H1 (cell line): ENCODE results near the gene GHRH. TPM values are rescaled to one million over a fixed set of nuclear protein-coding genes. Genes with fewer than 3 reads are reported as not detected.

Source experiments
- CTCF ChIA-PET: fragments of 300-600 bp; sonication (Branson Sonifier 250); formaldehyde crosslinking; loops from one replicate; lab custom pipeline; 2021; ENCODE audit not compliant: partially characterized antibody; lab: Charles Lee
- POLR2A ChIA-PET: fragments of 300-600 bp; sonication (Branson Sonifier 250); formaldehyde crosslinking; loops from one replicate; lab custom pipeline; 2021; ENCODE audit warnings: inconsistent platforms; ENCODE audit not compliant: partially characterized antibody; lab: Charles Lee
- DNase-seq, 2 experiments: peaks; one replicate each; pipeline versions ENCODE4 v3.0.0 to v3.0.0-alpha.2; 2010 to 2022; ENCODE audit warnings: low spot score in 2 of 2, low read depth in 1 of 2, mixed read lengths in 1 of 2
- FAIRE-seq: peaks from 2 replicates; lab custom pipeline; 2011; peaks lifted over from hg19 to GRCh38; lab: Jason Lieb, UNC
- H2AFZ ChIP-seq: 2 replicates; pipeline ENCODE4 v1.8.1; 2012; ENCODE audit warnings: low read length, inconsistent platforms
- H2AK5ac ChIP-seq: 2 replicates; pipeline ENCODE4 v1.6.1; 2013; ENCODE audit warnings: low read depth, low read length
- H2BK120ac ChIP-seq: replicated peaks from 2 replicates; pipeline ENCODE3; 2013; ENCODE audit warnings: low read depth, low read length, inconsistent platforms
- H2BK12ac ChIP-seq: 2 replicates; pipeline ENCODE4 v1.6.1; 2013; ENCODE audit warnings: low read depth, low read length
- H2BK15ac ChIP-seq: 2 replicates; pipeline ENCODE4 v1.6.1; 2013; ENCODE audit warnings: low read length
- H2BK20ac ChIP-seq: 2 replicates; pipeline ENCODE4 v1.6.1; 2013; ENCODE audit warnings: low read length
- H2BK5ac ChIP-seq: 2 replicates; pipeline ENCODE4 v1.6.1; 2013; ENCODE audit warnings: low read depth, low read length
- H3K14ac ChIP-seq: 2 replicates; pipeline ENCODE4 v1.6.1; 2013; ENCODE audit warnings: inconsistent platforms; ENCODE audit not compliant: insufficient read length
- H3K18ac ChIP-seq: 2 replicates; pipeline ENCODE4 v1.6.1; 2013; ENCODE audit warnings: low read length; ENCODE audit errors: extremely low read depth
- H3K23ac ChIP-seq: 2 replicates; pipeline ENCODE4 v1.6.1; 2013; ENCODE audit warnings: inconsistent platforms; ENCODE audit not compliant: insufficient read length
- H3K23me2 ChIP-seq: 2 replicates; pipeline ENCODE4 v1.6.1; 2013; ENCODE audit warnings: low read depth, low read length
- H3K27ac ChIP-seq: 2 replicates; pipeline ENCODE4 v1.6.1; 2011; ENCODE audit warnings: low read depth, low read length, inconsistent platforms
- H3K27me3 ChIP-seq, 4 experiments: replicated peaks in 1 of 4; 1 replicate in 1 of 4; 2 replicates in 3 of 4; pipeline versions ENCODE4 v1.6.1 to v1.8.1; 2011 to 2013; ENCODE audit warnings: low read length in 3 of 4, mild to moderate bottlenecking in 3 of 4, inconsistent platforms in 2 of 4, mixed read lengths in 2 of 4, moderate library complexity in 1 of 4; ENCODE audit not compliant: control insufficient read depth in 3 of 4, insufficient read depth in 3 of 4; ENCODE audit errors: extremely low read depth in 1 of 4
- H3K36me3 ChIP-seq, 4 experiments: 2 replicates each; pipeline versions ENCODE4 v1.6.1 to v1.8.1; 2011 to 2013; ENCODE audit warnings: mild to moderate bottlenecking in 4 of 4, low read length in 3 of 4, moderate library complexity in 2 of 4, control low read depth in 1 of 4, inconsistent platforms in 1 of 4; ENCODE audit not compliant: insufficient read depth in 4 of 4, control insufficient read depth in 2 of 4
- H3K4ac ChIP-seq: replicated peaks from 2 replicates; pipeline ENCODE3; 2013; ENCODE audit warnings: low read length, low read depth, mixed read lengths, inconsistent platforms; ENCODE audit not compliant: insufficient read length
- H3K4me1 ChIP-seq, 4 experiments: replicated peaks in 1 of 4; 1 replicate in 1 of 4; 2 replicates in 3 of 4; pipeline versions ENCODE4 v1.6.1 to v1.8.1; 2011 to 2013; ENCODE audit warnings: low read length in 3 of 4, inconsistent platforms in 2 of 4, mixed read lengths in 1 of 4; ENCODE audit not compliant: insufficient read depth in 4 of 4, control insufficient read depth in 3 of 4
- H3K4me2 ChIP-seq, 2 experiments: 2 replicates each; pipeline versions ENCODE4 v1.6.1 to v1.8.1; 2011 to 2013; ENCODE audit warnings: low read depth in 2 of 2, low read length in 2 of 2, control low read depth in 1 of 2, inconsistent platforms in 1 of 2, mild to moderate bottlenecking in 1 of 2; ENCODE audit not compliant: insufficient read depth in 1 of 2
- H3K4me3 ChIP-seq, 4 experiments: fragments of 200-600, 300-600 bp in 1 of 4; sonication (generic), shearing (Covaris generic), sonication (Bioruptor Twin) in 1 of 4; 2 replicates each; pipeline versions ENCODE4 v1.5.1 to v1.8.1; 2011 to 2016; ENCODE audit warnings: low read length in 4 of 4, low read depth in 3 of 4, control low read depth in 2 of 4, inconsistent platforms in 2 of 4, mild to moderate bottlenecking in 2 of 4, mixed read lengths in 1 of 4, moderate library complexity in 1 of 4; ENCODE audit not compliant: insufficient read depth in 2 of 4; ENCODE audit errors: extremely low read depth in 1 of 4
- H3K56ac ChIP-seq: replicated peaks from 2 replicates; pipeline ENCODE3; 2013; ENCODE audit warnings: low read depth, mild to moderate bottlenecking, mixed read lengths, low read length, inconsistent platforms; ENCODE audit not compliant: insufficient read length
- H3K79me1 ChIP-seq: 2 replicates; pipeline ENCODE4 v1.6.1; 2013; ENCODE audit warnings: low read depth, low read length, control low read depth
- H3K79me2 ChIP-seq, 2 experiments: 2 replicates each; pipeline versions ENCODE4 v1.6.1 to v1.8.1; 2012 to 2013; ENCODE audit warnings: low read length in 2 of 2, mild to moderate bottlenecking in 2 of 2, inconsistent platforms in 1 of 2; ENCODE audit not compliant: insufficient read depth in 2 of 2, control insufficient read depth in 1 of 2
- H3K9ac ChIP-seq, 4 experiments: replicated peaks in 1 of 4; 1 replicate in 1 of 4; 2 replicates in 3 of 4; pipeline versions ENCODE4 v1.6.1 to v1.8.1; 2011 to 2013; ENCODE audit warnings: low read depth in 3 of 4, low read length in 3 of 4, control low read depth in 2 of 4, mild to moderate bottlenecking in 2 of 4, moderate library complexity in 2 of 4, inconsistent platforms in 1 of 4; ENCODE audit errors: extremely low read depth in 1 of 4
- H3K9me3 ChIP-seq, 2 experiments: 2 replicates each; pipeline versions ENCODE4 v1.6.1 to v1.8.1; 2012 to 2013; ENCODE audit warnings: mild to moderate bottlenecking in 2 of 2, moderate library complexity in 2 of 2, control low read depth in 1 of 2, inconsistent platforms in 1 of 2, low read depth in 1 of 2, low read length in 1 of 2, mixed read lengths in 1 of 2; ENCODE audit not compliant: insufficient read depth in 2 of 2
- H4K20me1 ChIP-seq, 2 experiments: replicated peaks in 1 of 2; 2 replicates each; pipeline versions ENCODE3 to v1.8.1; 2011 to 2013; ENCODE audit warnings: inconsistent platforms in 2 of 2, low read length in 2 of 2, mild to moderate bottlenecking in 1 of 2; ENCODE audit not compliant: insufficient read depth in 2 of 2, control insufficient read depth in 1 of 2
- H4K5ac ChIP-seq: 2 replicates; pipeline ENCODE4 v1.6.1; 2013; ENCODE audit warnings: low read length, low read depth, mixed read lengths, inconsistent platforms; ENCODE audit not compliant: insufficient read length
- H4K8ac ChIP-seq: 2 replicates; pipeline ENCODE4 v1.8.0; 2013; ENCODE audit warnings: mild to moderate bottlenecking, moderate library complexity, low read length, inconsistent platforms; ENCODE audit not compliant: insufficient read depth; ENCODE audit errors: extremely low read depth
- H4K91ac ChIP-seq: replicated peaks from 2 replicates; pipeline ENCODE3; 2013; ENCODE audit warnings: low read length, mixed read lengths, inconsistent platforms; ENCODE audit not compliant: insufficient read length
- CTBP2 ChIP-seq: IDR thresholded peaks from 2 replicates; pipeline ENCODE4 v1.7.0; 2011; ENCODE audit warnings: borderline replicate concordance, mild to moderate bottlenecking, moderate library complexity, mixed read lengths, low read length; ENCODE audit not compliant: insufficient read depth, insufficient read length
- EGR1 ChIP-seq: IDR thresholded peaks from 2 replicates; pipeline ENCODE4 v1.6.1; 2011; ENCODE audit warnings: low read depth, low read length, borderline replicate concordance
- JUND ChIP-seq: IDR thresholded peaks from 2 replicates; pipeline ENCODE4 v1.6.1; 2011; ENCODE audit warnings: mild to moderate bottlenecking, improper control_type of control experiment, low read length
- POU5F1 ChIP-seq: IDR thresholded peaks from 2 replicates; pipeline ENCODE4 v1.6.1; 2011; ENCODE audit warnings: low read depth, mild to moderate bottlenecking, low read length, moderate library complexity
- SIX5 ChIP-seq: IDR thresholded peaks from 2 replicates; pipeline ENCODE4 v1.6.1; 2011; ENCODE audit warnings: mild to moderate bottlenecking, low read depth, low read length
- SP2 ChIP-seq: IDR thresholded peaks from 2 replicates; pipeline ENCODE4 v1.6.1; 2012; ENCODE audit warnings: mild to moderate bottlenecking, low read length, inconsistent platforms
- TBP ChIP-seq: IDR thresholded peaks from 2 replicates; pipeline ENCODE4 v1.6.1; 2011; ENCODE audit warnings: low read depth, low read length, improper control_type of control experiment
- WGBS, 2 experiments: shearing (Covaris generic) in 1 of 2; methylation state at CpG; one replicate each; pipeline versions ENCODE4 v1.1.6 to v1.1.7; 2013 to 2015; ENCODE audit warnings: low lambda C conversion rate in 2 of 2, mixed read lengths in 2 of 2, inconsistent platforms in 1 of 2, low coverage in 1 of 2, missing lambda C conversion rate in 1 of 2; ENCODE audit not compliant: insufficient replicate concordance in 2 of 2, insufficient coverage in 1 of 2, insufficient read length in 1 of 2; ENCODE audit errors: extremely low coverage in 1 of 2, missing lambda C conversion rate in 1 of 2; 5-methylcytosine and 5-hydroxymethylcytosine counted together
- polyA plus RNA-seq, 7 experiments: library from polyadenylated mRNA; depleted of rRNA in 3 of 7; stranded (reverse) in 5 of 7; unstranded in 2 of 7; fragments of >200 nt in 5 of 7; fragments of 200-250 nt in 2 of 7; gene quantifications; 1 replicate in 5 of 7; 2 replicates in 1 of 7; 4 replicates in 1 of 7; pipeline versions ENCODE4 v1.2.1 to v1.2.3, GENCODE V29; 2011 to 2013; ENCODE audit warnings: missing spikeins in 2 of 7, mixed read lengths in 2 of 7
- total RNA-seq: library from RNA; stranded (reverse); fragmentation: NEBNext Ultra II Directional; extraction: Animal tissue kit (Norgen Biotek cat#: 25700); gene quantifications from 2 replicates; pipeline ENCODE4 v1.2.1, GENCODE V29; 2021

GHRH gene
- total and polyA plus RNA-seq, 2 of the 8 experiments (the other 6 are each of a cell fraction or from before 2014, with no cell fraction given), result not detected

- H2AFZ ChIP-seq, result no peak overlapping the region
- no peak overlapping the region for H3K14ac ChIP-seq
- no peaks in the 10 kb centered on the region for H3K23me2 ChIP-seq
- no peak overlapping the region for H3K4ac ChIP-seq
- no peak overlapping the region for H2BK120ac ChIP-seq
- H2BK20ac ChIP-seq, result no peak overlapping the region
- H2AK5ac ChIP-seq, result no peak overlapping the region
- H3K4me3 ChIP-seq, result no peak overlapping the region
- H3K18ac ChIP-seq, result no peak overlapping the region
- H3K79me1 ChIP-seq, result peaks cover 10% of the 10 kb centered on the region
- H4K8ac ChIP-seq, result no peak overlapping the region
- 97% methylated on average over 9 of the region's 9 CpGs; no CpG with 5 or more reads in 1 of the 2 experiments for whole genome bisulfite sequencing, 2 experiments
- DNase-seq (no peak), FAIRE-seq (no peak)
- no peak overlapping the region for H2BK12ac ChIP-seq
- no peaks in the 10 kb centered on the region for H3K27me3 ChIP-seq
- ChIA-PET POLR2A (no interaction called here), CTCF (interaction anchor here (0.6 to 2.0 kb wide), 4 partner anchors 25 to 226 kb away, joined by 3 to 6 read pairs (median 4); no protein-coding TSS in a partner anchor)
- no peak overlapping the region for H2BK15ac ChIP-seq
- H4K5ac ChIP-seq, result no peak overlapping the region
- peaks cover 0 to 18% of the 10 kb centered on the region in 2 experiments; a peak in 3 of 4 replicates for H3K79me2 ChIP-seq
- no peak overlapping the region for H3K23ac ChIP-seq
- H3K36me3 ChIP-seq, result peaks cover 0 to 18% (median 11%) of the 10 kb centered on the region in 4 experiments; a peak in 6 of 8 replicates
- no peak overlapping the region for H3K27ac ChIP-seq
- no peak overlapping the region for H3K4me2 ChIP-seq
- H4K91ac ChIP-seq, result no peak overlapping the region
- peaks cover 0 to 4% (median 0%) of the 10 kb centered on the region in 4 experiments; a peak in 2 of 7 replicates for H3K4me1 ChIP-seq
- no peaks in the 10 kb centered on the region for H3K9me3 ChIP-seq
- no peak overlapping the region for H3K56ac ChIP-seq
- no peak overlapping the region for H2BK5ac ChIP-seq
- no peak overlapping the region for H3K9ac ChIP-seq
- H4K20me1 ChIP-seq, result no peaks in the 10 kb centered on the region
- TF ChIP-seq EGR1 (no peak), SP2 (no peak), JUND (no peak), TBP (no peak), POU5F1 (no peak), SIX5 (no peak), CTBP2 (no peak)
Measured at GRCh38 chr20:37301120-37301519, 39.5 kb upstream of the GHRH start.
